TTC549 (cell line): Measurements from ENCODE around the gene TNFAIP8L2.
A peak's percentile ranks its signal among the peaks of the same experiment; 100 is the strongest.
"Not testable (repeated sequence)": the region's sequence is repeated elsewhere in the genome, so short reads cannot be mapped to it uniquely, and the experiment has no call there.

Experiments
- FAIRE-seq: peaks from 2 replicates; lab custom pipeline; 2012; peaks lifted over from hg19 to GRCh38; lab: Jason Lieb, UNC

Gene TNFAIP8L2

GRCh38 chr1:151146072-151146411 is 10.4 kb upstream of the TNFAIP8L2 start:
- FAIRE-seq, result no peak

GRCh38 chr1:151146412-151147131 is 9.9 kb upstream of the TNFAIP8L2 start, which contains the start of gene SEMA6C:
Gene SEMA6C, minus strand, starts transcription at chr1:151146631. Its CDS starts 4,010 bp downstream, at chr1:151142621.
- FAIRE-seq, result peak; percentile 94

- FAIRE-seq, result no peak
Measured at GRCh38 chr1:151147132-151147503, 9.3 kb upstream of the TNFAIP8L2 start.

- no peak for FAIRE-seq
Measured at GRCh38 chr1:151147665-151148064, 8.8 kb upstream of the TNFAIP8L2 start.

GRCh38 chr1:151157067-151157531 is 650 bp downstream of the TNFAIP8L2 start:
- no peak for FAIRE-seq

GRCh38 chr1:151158326-151158725 is 1.9 kb downstream of the TNFAIP8L2 start:
- FAIRE-seq, result no peak

GRCh38 chr1:151158751-151159251 is 2.4 kb downstream of the TNFAIP8L2 start:
- FAIRE-seq, result no peak

GRCh38 chr1:151159373-151159772 is 2.9 kb downstream of the TNFAIP8L2 start:
- FAIRE-seq, result no peak

GRCh38 chr1:151164732-151165280 is 8.4 kb downstream of the TNFAIP8L2 start:
- FAIRE-seq, result no peak

GRCh38 chr1:151165281-151165737 is 8.9 kb downstream of the TNFAIP8L2 start:
- FAIRE-seq, result no peak

- FAIRE-seq, result peak; percentile 99
Measured at GRCh38 chr1:151165738-151166504, 9.5 kb downstream of the TNFAIP8L2 start, which contains the start of the genes LYSMD1 and SCNM1. Gene LYSMD1, minus strand, starts transcription at chr1:151165902. Its CDS starts 644 bp downstream, at chr1:151165258. Gene SCNM1, plus strand, starts transcription at chr1:151166144. Its CDS starts 9 bp downstream, at chr1:151166153.

- FAIRE-seq, result no peak
Measured at GRCh38 chr1:151166505-151166956, 10.1 kb downstream of the TNFAIP8L2 start.

- no peak for FAIRE-seq
Measured at GRCh38 chr1:151167116-151167515, 10.7 kb downstream of the TNFAIP8L2 start.

GRCh38 chr1:151171190-151171589 is 14.7 kb downstream of the TNFAIP8L2 start:
- FAIRE-seq, result no peak

- no peak for FAIRE-seq
Measured at GRCh38 chr1:151175041-151175741, 18.7 kb downstream of the TNFAIP8L2 start.

- peak; percentile 82 for FAIRE-seq
Measured at GRCh38 chr1:151175863-151176262, 19.4 kb downstream of the TNFAIP8L2 start, which contains the start of gene TMOD4. Gene TMOD4, minus strand, starts transcription at chr1:151175981. Its CDS starts 1,106 bp downstream, at chr1:151174875.

GRCh38 chr1:151176514-151177045 is 20.1 kb downstream of the TNFAIP8L2 start:
- FAIRE-seq, result no peak

GRCh38 chr1:151184211-151184610 is 27.8 kb downstream of the TNFAIP8L2 start:
- no peak for FAIRE-seq

GRCh38 chr1:151187205-151187604 is 30.8 kb downstream of the TNFAIP8L2 start:
- no peak for FAIRE-seq

- FAIRE-seq, result not testable (repeated sequence)
Measured at GRCh38 chr1:151188667-151189066, 32.2 kb downstream of the TNFAIP8L2 start.

GRCh38 chr1:151189637-151190445 is 33.4 kb downstream of the TNFAIP8L2 start, which contains the start of gene VPS72:
Gene VPS72, minus strand, starts transcription at chr1:151190197. Its CDS starts 76 bp downstream, at chr1:151190121.
- peak; percentile 36 for FAIRE-seq
